Nephron progenitor cell (in vitro differentiated cells): ENCODE data around the gene GPC5.

Experiments
- DNase-seq: peaks from one replicate; pipeline ENCODE4 v3.0.0; 2021
- H3K27ac Mint-ChIP-seq: 2 replicates; pipeline ENCODE4 v1.8.0; 2021; ENCODE audit warnings: mild to moderate bottlenecking, moderate library complexity, mixed read lengths
- H3K27me3 Mint-ChIP-seq: 2 replicates; pipeline ENCODE4 v1.8.0; 2021; ENCODE audit warnings: mild to moderate bottlenecking, low read depth, mixed read lengths; ENCODE audit not compliant: poor library complexity
- H3K36me3 Mint-ChIP-seq: 2 replicates; pipeline ENCODE4 v1.8.0; 2021; ENCODE audit warnings: low read depth, mixed read lengths
- H3K4me1 Mint-ChIP-seq: 2 replicates; pipeline ENCODE4 v1.8.0; 2021; ENCODE audit warnings: mixed read lengths
- H3K4me3 Mint-ChIP-seq: 2 replicates; pipeline ENCODE4 v1.8.0; 2021; ENCODE audit warnings: mild to moderate bottlenecking, moderate library complexity, mixed read lengths
- H3K9me3 Mint-ChIP-seq: 2 replicates; pipeline ENCODE4 v1.8.0; 2021; ENCODE audit warnings: mild to moderate bottlenecking, moderate library complexity, mixed read lengths
- TF ChIP-seq, protein P1 (sequence below): fragments of 200-600 bp; sonication (generic); IDR thresholded peaks from 2 replicates; pipeline ENCODE4 v1.5.0; 2021; ENCODE audit warnings: antibody characterized with exemption

The GPC5 gene

DNA sequence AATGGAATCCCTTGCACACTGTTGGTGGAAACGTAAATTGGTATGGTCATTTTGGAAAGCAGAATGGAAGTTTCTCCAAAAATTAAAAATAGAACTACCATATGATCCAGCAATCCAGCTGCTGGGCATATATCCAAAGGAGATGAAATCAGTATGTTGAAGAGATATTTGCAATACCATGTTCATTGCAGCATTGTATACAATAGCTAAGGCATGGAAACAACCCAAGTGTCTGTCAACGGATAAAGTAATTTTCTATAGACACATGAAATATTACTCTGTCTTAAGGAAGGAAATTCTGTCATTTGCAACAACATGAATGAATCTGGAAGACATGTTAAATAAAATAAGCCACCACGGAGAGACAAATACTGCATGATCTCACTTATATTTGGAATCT is 124.7 kb downstream of the GPC5 start:
- Mint-ChIP-seq H3K4me1 (no peaks in the 10 kb centered on the region), H3K9me3 (peaks cover 16% of the 10 kb centered on the region), H3K36me3 (peaks cover 1% of the 10 kb centered on the region), H3K4me3 (no peak overlapping the region), H3K27me3 (no peaks in the 10 kb centered on the region), H3K27ac (no peak overlapping the region)
- DNase-seq: no peak
- TF ChIP-seq, protein P1, sequence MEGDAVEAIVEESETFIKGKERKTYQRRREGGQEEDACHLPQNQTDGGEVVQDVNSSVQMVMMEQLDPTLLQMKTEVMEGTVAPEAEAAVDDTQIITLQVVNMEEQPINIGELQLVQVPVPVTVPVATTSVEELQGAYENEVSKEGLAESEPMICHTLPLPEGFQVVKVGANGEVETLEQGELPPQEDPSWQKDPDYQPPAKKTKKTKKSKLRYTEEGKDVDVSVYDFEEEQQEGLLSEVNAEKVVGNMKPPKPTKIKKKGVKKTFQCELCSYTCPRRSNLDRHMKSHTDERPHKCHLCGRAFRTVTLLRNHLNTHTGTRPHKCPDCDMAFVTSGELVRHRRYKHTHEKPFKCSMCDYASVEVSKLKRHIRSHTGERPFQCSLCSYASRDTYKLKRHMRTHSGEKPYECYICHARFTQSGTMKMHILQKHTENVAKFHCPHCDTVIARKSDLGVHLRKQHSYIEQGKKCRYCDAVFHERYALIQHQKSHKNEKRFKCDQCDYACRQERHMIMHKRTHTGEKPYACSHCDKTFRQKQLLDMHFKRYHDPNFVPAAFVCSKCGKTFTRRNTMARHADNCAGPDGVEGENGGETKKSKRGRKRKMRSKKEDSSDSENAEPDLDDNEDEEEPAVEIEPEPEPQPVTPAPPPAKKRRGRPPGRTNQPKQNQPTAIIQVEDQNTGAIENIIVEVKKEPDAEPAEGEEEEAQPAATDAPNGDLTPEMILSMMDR: no peak

DNA sequence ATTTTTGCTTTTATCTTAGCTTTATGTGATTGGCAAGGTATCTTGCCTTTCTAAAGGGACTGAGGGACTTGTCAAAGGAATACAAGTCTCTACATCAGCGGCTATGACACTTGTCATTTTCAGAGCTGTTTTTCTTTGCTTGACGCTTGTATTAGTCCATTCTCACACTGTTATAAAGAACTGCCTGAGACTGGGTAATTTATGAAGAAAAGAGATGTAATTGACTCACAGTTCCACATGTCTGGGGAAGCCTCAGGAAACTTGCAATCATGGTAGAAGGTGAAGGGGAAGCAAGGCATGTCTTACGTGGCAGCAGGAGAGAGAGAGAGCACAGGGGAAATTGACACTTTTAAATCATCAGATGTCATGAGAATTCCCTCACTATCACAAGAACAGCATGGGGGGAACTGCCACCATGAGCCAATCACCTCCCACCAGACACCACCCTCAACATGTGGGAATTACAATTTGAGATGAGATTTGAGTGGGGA is 128.2 kb downstream of the GPC5 start:
- no peak for DNase-seq
- Mint-ChIP-seq H3K27ac (no peak overlapping the region), H3K9me3 (peaks cover 19% of the 10 kb centered on the region), H3K4me3 (no peak overlapping the region), H3K4me1 (peaks cover 8% of the 10 kb centered on the region), H3K27me3 (peaks cover 5% of the 10 kb centered on the region), H3K36me3 (peaks cover 6% of the 10 kb centered on the region)
- TF ChIP-seq, protein P1: no peak

DNA sequence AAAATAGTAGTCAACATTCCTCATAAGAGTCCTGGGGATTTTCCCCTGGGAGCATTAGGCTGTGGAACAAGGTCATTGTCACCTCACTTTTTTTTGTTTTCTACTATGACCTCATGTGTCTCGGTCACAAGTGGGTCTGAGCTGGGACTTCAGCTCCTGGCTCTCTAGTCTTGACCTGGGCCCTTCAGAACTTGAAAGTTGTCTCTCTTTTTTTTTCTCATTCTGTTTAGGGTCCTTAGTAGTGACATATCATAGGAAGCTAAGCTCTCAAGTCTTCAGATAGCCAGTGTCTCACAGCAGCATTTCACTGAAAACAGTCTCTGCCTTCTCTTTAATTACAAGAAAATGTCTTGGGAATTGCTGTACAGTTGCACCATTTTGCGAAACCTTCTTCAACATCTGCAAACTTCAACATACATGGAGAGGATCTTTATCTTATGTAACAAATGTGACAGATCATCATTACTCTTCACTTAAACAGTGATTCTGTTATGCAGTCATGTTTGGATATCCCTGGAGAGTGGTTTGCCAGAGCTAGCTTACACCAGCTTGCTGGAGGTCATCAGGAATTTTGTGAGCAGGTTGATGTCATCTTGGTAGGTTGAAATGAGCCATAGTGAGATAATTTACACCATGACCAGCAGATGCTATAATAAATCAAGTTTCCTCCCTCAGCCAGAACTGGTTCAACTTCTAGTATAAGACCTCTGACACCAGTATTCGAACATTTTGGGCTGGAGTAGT is 131.5 kb downstream of the GPC5 start:
- TF ChIP-seq, protein P1: no peak
- DNase-seq: no peak
- H3K9me3 Mint-ChIP-seq: peaks cover 19% of the 10 kb centered on the region
- H3K27ac Mint-ChIP-seq: no peak overlapping the region
- peaks cover 8% of the 10 kb centered on the region for H3K4me1 Mint-ChIP-seq
- no peak overlapping the region for H3K4me3 Mint-ChIP-seq
- H3K27me3 Mint-ChIP-seq: peaks cover 5% of the 10 kb centered on the region
- peaks cover 6% of the 10 kb centered on the region for H3K36me3 Mint-ChIP-seq

DNA sequence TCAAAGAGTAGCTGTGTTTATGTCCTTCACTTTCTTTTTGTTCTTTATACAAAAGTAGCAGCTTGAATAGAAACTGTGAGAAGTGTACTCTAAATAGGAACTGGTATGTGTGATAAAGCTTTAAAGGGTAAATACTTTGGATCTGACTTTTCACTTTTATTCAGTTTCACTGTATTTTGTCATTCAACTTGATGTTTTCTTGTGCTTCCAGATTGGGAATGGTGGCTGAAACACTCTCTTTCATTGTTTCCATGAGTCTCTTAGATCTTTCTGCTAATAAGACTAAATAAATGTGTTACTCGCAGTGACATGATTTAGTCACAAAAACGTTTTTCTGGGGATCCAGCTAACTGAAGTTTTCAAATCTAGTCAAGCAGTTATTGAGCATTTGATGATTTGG is 133.2 kb downstream of the GPC5 start:
- no peak overlapping the region for H3K27ac Mint-ChIP-seq
- H3K27me3 Mint-ChIP-seq: peaks cover 5% of the 10 kb centered on the region
- peaks cover 8% of the 10 kb centered on the region for H3K4me1 Mint-ChIP-seq
- TF ChIP-seq, protein P1: no peak
- peaks cover 6% of the 10 kb centered on the region for H3K36me3 Mint-ChIP-seq
- no peak for DNase-seq
- H3K4me3 Mint-ChIP-seq: no peak overlapping the region
- peaks cover 17% of the 10 kb centered on the region for H3K9me3 Mint-ChIP-seq

GRCh38 chr13:91533354-91533753 is 134.9 kb downstream of the GPC5 start:
- H3K27me3 Mint-ChIP-seq: peaks cover 5% of the 10 kb centered on the region
- no peak for DNase-seq
- H3K4me3 Mint-ChIP-seq: no peak overlapping the region
- peaks cover 3% of the 10 kb centered on the region for H3K36me3 Mint-ChIP-seq
- peaks cover 8% of the 10 kb centered on the region for H3K4me1 Mint-ChIP-seq
- peaks cover 1% of the 10 kb centered on the region for H3K9me3 Mint-ChIP-seq
- TF ChIP-seq, protein P1: no peak
- no peak overlapping the region for H3K27ac Mint-ChIP-seq

DNA sequence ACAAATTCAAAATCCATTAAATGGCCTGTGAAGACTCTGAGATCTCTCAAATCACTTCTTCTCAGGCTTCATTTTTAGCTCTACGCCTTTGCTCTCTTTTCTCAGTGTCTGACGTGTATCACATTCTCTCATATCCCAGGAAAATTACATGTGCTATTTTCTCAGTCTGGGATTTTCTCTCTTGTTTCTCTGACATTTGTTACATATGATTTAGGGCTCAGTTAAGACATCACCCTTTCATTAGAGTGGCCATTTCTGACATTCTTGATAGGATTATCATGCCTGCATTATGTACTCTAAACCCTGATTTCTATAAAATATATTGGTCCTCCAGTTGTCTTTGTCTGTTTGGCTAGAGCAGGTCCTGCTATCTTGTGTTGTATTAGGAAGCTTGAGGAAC is 136.6 kb downstream of the GPC5 start:
- Mint-ChIP-seq H3K4me1 (peaks cover 3% of the 10 kb centered on the region), H3K4me3 (no peak overlapping the region), H3K27me3 (no peaks in the 10 kb centered on the region), H3K27ac (no peak overlapping the region), H3K9me3 (no peaks in the 10 kb centered on the region), H3K36me3 (no peaks in the 10 kb centered on the region)
- TF ChIP-seq, protein P1: no peak
- no peak for DNase-seq
